HepG2 (cell line): Measurements from ENCODE around the gene IFIH1.

Experiments
- POLR2AphosphoS5 ChIP-seq: IDR thresholded peaks from 2 replicates; pipeline ENCODE4 v1.6.1; 2012; ENCODE audit warnings: low read depth, low read length
- REST ChIP-seq, 2 experiments: IDR thresholded peaks; 2 replicates each; pipeline ENCODE4 v1.6.1; 2011 to 2012; ENCODE audit warnings: low read length in 2 of 2, borderline replicate concordance in 1 of 2, low read depth in 1 of 2, mild to moderate bottlenecking in 1 of 2, moderate library complexity in 1 of 2
- ZNF274 ChIP-seq: sonication (generic); formaldehyde crosslinking; IDR thresholded peaks from 2 replicates; pipeline ENCODE4 v1.5.1; 2020; ENCODE audit warnings: mild to moderate bottlenecking, missing genetic modification reagents

GRCh38 chr2:162253435-162253834 is 65.0 kb downstream of the IFIH1 start:
- TF ChIP-seq POLR2AphosphoS5 (no peak), REST (IDR thresholded peaks at IDR 0.05; ENCODE audit: borderline replicate concordance in 1 of 2, low read depth in 1 of 2, low read length in 2 of 2) (no peak), ZNF274 (no peak)
